HEK293 (cell line): ENCODE results near the gene SQSTM1.

Experiments
- ZNF354C ChIP-seq: fragments of 450-650 bp; formaldehyde crosslinking; IDR thresholded peaks from 2 replicates; pipeline ENCODE4 v1.5.1; 2016; ENCODE audit warnings: missing biosample characterization, missing genetic modification characterization, low read depth, borderline replicate concordance
- ZNF785 ChIP-seq: fragments of 450-650 bp; formaldehyde crosslinking; IDR thresholded peaks from 2 replicates; pipeline ENCODE4 v1.5.1; 2016; ENCODE audit warnings: missing biosample characterization, missing genetic modification characterization
- TF ChIP-seq, protein P1 (sequence below): fragments of 450-650 bp; formaldehyde crosslinking; IDR thresholded peaks from 2 replicates; pipeline ENCODE4 v1.5.1; 2016; ENCODE audit warnings: missing biosample characterization, missing genetic modification characterization
- TF ChIP-seq, protein P2 (sequence below): fragments of 450-650 bp; formaldehyde crosslinking; IDR thresholded peaks from 2 replicates; pipeline ENCODE4 v1.5.1; 2016; ENCODE audit warnings: missing biosample characterization, missing genetic modification characterization
- TF ChIP-seq, protein P3 (sequence below): fragments of 450-650 bp; formaldehyde crosslinking; IDR thresholded peaks from 2 replicates; pipeline ENCODE4 v1.5.1; 2016; ENCODE audit warnings: missing biosample characterization, missing genetic modification characterization

DNA sequence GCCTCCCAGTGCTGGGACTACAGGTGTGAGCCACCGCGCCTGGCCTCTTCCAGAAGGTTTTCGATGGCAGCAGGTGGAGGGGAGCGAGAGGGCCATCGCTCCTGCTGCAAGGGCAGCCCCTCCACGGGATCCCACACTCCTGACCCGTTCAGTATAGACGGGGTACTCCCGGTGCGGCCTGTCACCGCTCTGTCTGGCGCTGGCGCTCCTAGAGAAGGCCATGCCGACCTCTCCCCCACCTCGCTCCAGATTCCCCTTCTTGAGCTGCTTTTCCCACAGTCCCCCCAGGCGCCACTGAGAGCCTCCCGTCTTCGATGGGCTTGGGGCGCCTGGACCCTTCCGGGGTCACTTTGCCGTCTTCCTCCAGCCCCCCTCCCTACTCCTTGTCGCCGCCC, 4.3 kb upstream of the SQSTM1 start:
- TF ChIP-seq, protein P1, sequence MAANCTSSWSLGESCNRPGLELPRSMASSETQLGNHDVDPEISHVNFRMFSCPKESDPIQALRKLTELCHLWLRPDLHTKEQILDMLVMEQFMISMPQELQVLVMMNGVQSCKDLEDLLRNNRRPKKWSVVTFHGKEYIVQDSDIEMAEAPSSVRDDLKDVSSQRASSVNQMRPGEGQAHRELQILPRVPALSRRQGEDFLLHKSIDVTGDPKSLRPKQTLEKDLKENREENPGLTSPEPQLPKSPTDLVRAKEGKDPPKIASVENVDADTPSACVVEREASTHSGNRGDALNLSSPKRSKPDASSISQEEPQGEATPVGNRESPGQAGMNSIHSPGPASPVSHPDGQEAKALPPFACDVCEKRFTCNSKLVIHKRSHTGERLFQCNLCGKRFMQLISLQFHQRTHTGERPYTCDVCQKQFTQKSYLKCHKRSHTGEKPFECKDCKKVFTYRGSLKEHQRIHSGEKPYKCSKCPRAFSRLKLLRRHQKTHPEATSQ (tag by site-specific recombination): no peak
- TF ChIP-seq, protein P2, sequence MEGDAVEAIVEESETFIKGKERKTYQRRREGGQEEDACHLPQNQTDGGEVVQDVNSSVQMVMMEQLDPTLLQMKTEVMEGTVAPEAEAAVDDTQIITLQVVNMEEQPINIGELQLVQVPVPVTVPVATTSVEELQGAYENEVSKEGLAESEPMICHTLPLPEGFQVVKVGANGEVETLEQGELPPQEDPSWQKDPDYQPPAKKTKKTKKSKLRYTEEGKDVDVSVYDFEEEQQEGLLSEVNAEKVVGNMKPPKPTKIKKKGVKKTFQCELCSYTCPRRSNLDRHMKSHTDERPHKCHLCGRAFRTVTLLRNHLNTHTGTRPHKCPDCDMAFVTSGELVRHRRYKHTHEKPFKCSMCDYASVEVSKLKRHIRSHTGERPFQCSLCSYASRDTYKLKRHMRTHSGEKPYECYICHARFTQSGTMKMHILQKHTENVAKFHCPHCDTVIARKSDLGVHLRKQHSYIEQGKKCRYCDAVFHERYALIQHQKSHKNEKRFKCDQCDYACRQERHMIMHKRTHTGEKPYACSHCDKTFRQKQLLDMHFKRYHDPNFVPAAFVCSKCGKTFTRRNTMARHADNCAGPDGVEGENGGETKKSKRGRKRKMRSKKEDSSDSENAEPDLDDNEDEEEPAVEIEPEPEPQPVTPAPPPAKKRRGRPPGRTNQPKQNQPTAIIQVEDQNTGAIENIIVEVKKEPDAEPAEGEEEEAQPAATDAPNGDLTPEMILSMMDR: no peak
- TF ChIP-seq ZNF785: no peak
- TF ChIP-seq, protein P3, sequence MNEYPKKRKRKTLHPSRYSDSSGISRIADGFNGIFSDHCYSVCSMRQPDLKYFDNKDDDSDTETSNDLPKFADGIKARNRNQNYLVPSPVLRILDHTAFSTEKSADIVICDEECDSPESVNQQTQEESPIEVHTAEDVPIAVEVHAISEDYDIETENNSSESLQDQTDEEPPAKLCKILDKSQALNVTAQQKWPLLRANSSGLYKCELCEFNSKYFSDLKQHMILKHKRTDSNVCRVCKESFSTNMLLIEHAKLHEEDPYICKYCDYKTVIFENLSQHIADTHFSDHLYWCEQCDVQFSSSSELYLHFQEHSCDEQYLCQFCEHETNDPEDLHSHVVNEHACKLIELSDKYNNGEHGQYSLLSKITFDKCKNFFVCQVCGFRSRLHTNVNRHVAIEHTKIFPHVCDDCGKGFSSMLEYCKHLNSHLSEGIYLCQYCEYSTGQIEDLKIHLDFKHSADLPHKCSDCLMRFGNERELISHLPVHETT (tag by site-specific recombination): no peak
- TF ChIP-seq ZNF354C (tag by site-specific recombination): no peak
